VCaP (cell line): ENCODE results near the gene PXT1.
"Not testable (repeated sequence)": the region's sequence is repeated elsewhere in the genome, so short reads cannot be mapped to it uniquely, and the experiment has no call there.

ENCODE experiments used
- H3K27ac ChIP-seq: fragments of 450-650 bp; 2 replicates; pipeline ENCODE4 v1.5.1; 2017
- TF ChIP-seq, protein P1 (sequence below): fragments of 450-650 bp; conservative IDR thresholded peaks from 2 replicates; pipeline ENCODE4 v1.5.1; 2017; ENCODE audit warnings: mild to moderate bottlenecking, moderate library complexity

Gene PXT1

DNA sequence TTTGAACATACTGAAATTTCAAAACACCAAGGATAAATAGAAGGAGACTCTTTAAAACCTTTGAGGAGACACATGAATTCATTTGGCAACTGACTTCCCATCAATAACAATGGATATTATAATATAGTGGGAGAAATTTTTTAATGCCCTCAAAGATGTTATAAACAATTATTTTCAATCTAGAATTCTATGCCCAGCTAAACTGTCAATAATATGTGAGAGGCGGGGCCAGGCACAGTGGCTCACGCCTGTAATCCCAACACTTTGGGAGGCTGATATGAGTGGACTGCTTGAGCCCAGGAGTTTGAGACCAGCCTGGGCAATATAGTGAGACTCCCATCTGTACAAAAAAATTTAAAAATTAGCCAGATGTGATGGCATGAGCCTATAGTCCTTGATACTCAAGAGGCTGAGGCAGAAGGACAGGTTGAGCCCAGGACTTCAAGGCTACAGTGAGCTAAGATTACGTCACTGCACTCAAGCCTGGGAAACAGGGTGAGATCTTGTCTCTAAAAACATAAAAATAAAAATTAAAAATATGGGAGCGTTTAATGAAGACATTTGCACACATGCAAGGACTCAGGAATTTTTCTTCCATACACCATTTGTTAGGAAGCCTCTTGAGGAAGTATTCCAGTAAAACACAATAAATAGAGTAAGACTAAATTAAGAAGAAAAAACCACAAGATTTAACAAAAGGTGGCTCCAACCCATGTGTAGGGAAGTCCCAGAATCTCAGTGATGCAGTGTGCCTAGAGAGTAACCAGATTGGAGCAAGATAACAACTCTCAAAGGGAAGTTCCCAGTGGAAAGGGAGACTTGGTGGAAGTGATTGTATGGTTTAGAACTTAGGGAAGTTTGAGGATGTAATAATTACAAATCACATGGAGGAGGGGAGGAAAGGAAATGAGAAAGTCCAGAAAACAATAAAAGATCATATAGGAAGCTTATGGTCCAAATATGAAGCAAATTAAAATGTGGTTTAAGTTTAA lies 28.9 kb downstream of the PXT1 start:
- no peak overlapping the region for H3K27ac ChIP-seq

DNA sequence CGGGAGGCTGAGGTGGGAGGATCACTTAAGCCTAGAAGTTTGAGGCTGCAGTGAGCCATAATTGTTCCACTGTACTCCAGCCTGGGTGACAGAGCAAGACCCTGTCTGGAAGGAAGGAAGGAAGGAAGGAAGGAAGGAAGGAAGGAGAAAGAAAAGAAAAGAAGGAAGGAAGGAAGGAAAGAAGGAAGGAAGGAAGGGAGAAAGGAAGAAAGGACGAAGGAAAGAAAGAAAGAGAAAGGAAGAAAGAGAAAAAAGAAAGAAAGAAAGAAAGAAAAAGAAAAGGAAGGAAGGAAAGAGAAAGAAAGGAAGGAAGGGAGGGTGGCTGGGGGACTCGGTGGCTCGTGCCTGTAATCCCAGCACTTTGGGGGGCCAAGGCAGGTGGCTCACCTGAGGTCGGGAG lies 32.9 kb downstream of the PXT1 start:
- not testable (repeated sequence) for H3K27ac ChIP-seq

More for the DNA sequence above, 28.9 kb downstream of the PXT1 start:
- TF ChIP-seq, protein P1, sequence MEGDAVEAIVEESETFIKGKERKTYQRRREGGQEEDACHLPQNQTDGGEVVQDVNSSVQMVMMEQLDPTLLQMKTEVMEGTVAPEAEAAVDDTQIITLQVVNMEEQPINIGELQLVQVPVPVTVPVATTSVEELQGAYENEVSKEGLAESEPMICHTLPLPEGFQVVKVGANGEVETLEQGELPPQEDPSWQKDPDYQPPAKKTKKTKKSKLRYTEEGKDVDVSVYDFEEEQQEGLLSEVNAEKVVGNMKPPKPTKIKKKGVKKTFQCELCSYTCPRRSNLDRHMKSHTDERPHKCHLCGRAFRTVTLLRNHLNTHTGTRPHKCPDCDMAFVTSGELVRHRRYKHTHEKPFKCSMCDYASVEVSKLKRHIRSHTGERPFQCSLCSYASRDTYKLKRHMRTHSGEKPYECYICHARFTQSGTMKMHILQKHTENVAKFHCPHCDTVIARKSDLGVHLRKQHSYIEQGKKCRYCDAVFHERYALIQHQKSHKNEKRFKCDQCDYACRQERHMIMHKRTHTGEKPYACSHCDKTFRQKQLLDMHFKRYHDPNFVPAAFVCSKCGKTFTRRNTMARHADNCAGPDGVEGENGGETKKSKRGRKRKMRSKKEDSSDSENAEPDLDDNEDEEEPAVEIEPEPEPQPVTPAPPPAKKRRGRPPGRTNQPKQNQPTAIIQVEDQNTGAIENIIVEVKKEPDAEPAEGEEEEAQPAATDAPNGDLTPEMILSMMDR = no peak

DNA sequence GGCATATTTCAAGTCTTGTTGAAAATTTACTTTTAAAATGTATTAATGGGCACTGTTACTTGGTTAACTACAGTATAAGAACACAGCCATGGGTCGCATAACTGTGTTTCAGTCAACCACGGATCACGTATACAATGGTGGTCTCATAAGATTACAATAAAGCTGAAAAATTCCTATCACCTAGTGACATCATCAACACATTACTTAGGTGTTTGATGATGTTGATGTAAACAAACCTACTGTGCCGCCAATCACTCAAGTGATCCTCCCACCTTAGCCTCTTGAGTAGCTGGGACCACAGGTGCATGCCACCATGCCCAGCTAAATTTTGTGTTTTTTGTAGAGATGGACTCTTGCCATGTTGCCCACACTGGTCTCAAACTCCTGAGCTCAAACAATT lies 38.5 kb downstream of the PXT1 start:
- TF ChIP-seq, protein P1 = no peak
- no peak overlapping the region for H3K27ac ChIP-seq

DNA sequence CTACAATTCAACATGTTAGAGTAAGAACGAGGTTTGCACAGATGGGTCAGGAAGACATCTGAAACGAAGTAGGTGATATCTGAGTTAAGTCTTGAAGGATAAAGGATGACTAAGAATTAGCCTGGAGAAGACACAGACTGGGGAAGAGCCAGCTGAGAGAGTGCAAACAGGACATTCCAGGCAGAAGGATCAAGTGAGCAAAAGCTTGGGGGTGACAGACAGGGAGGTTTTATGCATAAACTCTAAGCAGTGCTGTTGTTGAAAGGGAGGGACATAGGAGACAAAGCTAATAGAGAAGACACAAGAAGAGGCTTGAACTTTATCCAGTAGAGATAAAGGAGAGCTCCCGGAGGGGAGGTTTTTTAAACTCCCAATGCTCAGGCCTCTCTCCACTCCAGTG lies 40.2 kb downstream of the PXT1 start:
- no peak overlapping the region for H3K27ac ChIP-seq
- TF ChIP-seq, protein P1 = no peak

DNA sequence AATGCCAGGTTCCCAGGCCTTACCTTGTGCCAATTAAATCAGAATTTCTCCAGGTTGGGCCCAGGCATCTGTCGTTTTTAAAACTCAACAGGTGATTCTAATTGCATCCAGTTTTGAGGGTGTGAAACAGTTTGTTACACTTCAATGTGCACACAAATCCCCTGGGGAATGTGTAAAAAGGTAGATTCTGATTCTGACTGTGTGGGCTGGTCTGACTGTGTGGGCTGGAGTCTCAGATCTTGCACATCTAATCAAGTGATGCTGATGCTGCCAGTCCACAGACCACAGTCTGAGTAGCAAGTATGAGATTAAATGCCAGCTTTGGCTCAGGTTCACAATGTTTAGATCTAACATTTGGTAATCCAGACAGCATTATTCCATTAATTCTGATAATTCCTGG lies 42.7 kb downstream of the PXT1 start:
- TF ChIP-seq, protein P1 = no peak
- H3K27ac ChIP-seq = no peak overlapping the region

DNA sequence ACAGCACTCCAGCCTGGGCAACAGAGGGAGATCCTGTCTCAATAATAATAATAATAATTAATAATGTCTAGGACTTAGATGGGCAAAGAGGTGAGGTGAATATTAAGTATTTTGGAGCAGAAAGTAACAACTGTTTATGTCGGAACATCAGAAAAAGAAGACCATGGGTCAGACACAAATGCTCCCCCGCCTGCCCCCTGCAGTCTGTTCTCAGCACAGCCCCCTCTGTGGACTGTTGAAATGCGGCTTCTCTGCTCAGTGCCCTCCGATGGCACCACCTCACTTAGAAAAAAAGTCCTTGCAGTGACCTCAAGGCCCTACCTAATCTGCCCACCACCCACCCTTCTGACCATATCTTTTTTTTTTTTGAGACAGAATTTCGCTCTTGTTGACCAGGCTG lies 50.0 kb downstream of the PXT1 start:
- no peak overlapping the region for H3K27ac ChIP-seq
- TF ChIP-seq, protein P1 = no peak

DNA sequence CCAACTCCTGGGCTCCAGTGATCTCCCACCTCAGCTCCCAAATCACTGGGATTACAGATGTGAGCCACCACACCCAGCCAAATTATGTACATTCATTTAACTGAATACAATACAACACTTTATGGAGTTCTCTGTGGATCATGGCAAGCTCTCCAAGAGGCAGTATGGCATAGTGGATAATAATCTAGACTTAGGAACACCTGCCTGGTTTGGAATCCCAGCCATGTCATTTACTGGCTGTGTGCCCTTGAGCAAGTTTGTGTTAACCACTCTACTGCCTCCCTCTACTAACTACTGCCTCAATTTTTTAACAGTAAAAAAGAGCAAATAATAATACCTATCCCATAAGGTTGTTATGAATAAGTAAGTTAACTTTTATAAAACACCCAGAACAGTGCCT lies 53.3 kb downstream of the PXT1 start:
- H3K27ac ChIP-seq = no peak overlapping the region
- TF ChIP-seq, protein P1 = no peak
